Parathyroid adenoma (tissue), 2 donors: ENCODE data around the gene A2M.

Source experiments
- H2AFZ ChIP-seq: fragments of 300-600 bp; sonication (generic); one replicate; pipeline ENCODE4 v1.7.0; 2017; ENCODE audit warnings: antibody characterized with exemption, mild to moderate bottlenecking
- H3K27ac ChIP-seq: fragments of 300-600 bp; sonication (generic); one replicate; pipeline ENCODE4 v1.7.0; 2017
- H3K27me3 ChIP-seq: fragments of 300-600 bp; sonication (generic); one replicate; pipeline ENCODE4 v1.7.0; 2017; ENCODE audit warnings: low read length; ENCODE audit not compliant: control insufficient read depth, insufficient read depth
- H3K36me3 ChIP-seq: fragments of 300-600 bp; sonication (generic); one replicate; pipeline ENCODE4 v1.7.0; 2017; ENCODE audit warnings: low read length; ENCODE audit not compliant: control insufficient read depth, insufficient read depth
- H3K4me1 ChIP-seq: fragments of 300-600 bp; sonication (generic); one replicate; pipeline ENCODE4 v1.7.0; 2017; ENCODE audit warnings: control low read depth
- H3K4me2 ChIP-seq: fragments of 300-600 bp; sonication (generic); one replicate; pipeline ENCODE4 v1.7.0; 2017; ENCODE audit warnings: low read length
- H3K4me3 ChIP-seq: fragments of 300-600 bp; sonication (generic); one replicate; pipeline ENCODE4 v1.7.0; 2017; ENCODE audit warnings: low read depth, low read length
- H3K79me2 ChIP-seq: fragments of 300-600 bp; sonication (generic); one replicate; pipeline ENCODE4 v1.7.0; 2017; ENCODE audit warnings: control low read depth
- H3K9ac ChIP-seq: fragments of 300-600 bp; sonication (generic); one replicate; pipeline ENCODE4 v1.7.0; 2017; ENCODE audit warnings: mild to moderate bottlenecking
- H3K9me3 ChIP-seq: fragments of 300-600 bp; sonication (generic); one replicate; pipeline ENCODE4 v1.7.0; 2017; ENCODE audit warnings: low read length; ENCODE audit not compliant: control insufficient read depth
- TF ChIP-seq, protein P1 (sequence below): fragments of 300-600 bp; sonication (generic); IDR thresholded peaks from one replicate; pipeline ENCODE4 v1.7.0; 2017; ENCODE audit warnings: antibody characterized with exemption, mild to moderate bottlenecking
- donor health status: primary hyperparathyroidism.

The A2M gene

DNA sequence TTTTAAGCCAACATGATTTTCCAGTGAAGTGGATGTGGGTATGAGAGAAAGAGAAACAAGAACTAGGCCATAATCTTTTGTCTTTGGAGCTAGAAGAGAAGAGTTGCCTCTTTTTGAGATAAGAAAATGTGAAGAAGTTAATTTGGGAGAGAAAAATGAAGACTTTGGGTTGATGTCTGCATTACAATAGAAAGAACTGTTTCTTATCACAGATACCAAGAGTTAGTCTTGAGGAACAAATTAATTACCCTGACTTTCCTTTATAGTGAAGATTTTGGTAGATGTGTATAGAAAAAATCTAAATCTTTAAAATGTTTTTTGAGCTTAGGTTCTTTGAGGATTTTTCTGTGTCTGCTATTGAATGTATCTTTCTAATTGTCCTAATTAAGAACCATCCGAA lies 4.2 kb downstream of the A2M start:
- Histone ChIP-seq H3K4me3 (no peak overlapping the region), H3K4me1 (no peaks in the 10 kb centered on the region), H3K79me2 (no peaks in the 10 kb centered on the region), H3K9me3 (no peaks in the 10 kb centered on the region), H3K4me2 (no peak overlapping the region), H3K27me3 (no peaks in the 10 kb centered on the region), H3K9ac (no peak overlapping the region), H2AFZ (no peak overlapping the region), H3K36me3 (no peaks in the 10 kb centered on the region), H3K27ac (no peak overlapping the region)
- TF ChIP-seq, protein P1, sequence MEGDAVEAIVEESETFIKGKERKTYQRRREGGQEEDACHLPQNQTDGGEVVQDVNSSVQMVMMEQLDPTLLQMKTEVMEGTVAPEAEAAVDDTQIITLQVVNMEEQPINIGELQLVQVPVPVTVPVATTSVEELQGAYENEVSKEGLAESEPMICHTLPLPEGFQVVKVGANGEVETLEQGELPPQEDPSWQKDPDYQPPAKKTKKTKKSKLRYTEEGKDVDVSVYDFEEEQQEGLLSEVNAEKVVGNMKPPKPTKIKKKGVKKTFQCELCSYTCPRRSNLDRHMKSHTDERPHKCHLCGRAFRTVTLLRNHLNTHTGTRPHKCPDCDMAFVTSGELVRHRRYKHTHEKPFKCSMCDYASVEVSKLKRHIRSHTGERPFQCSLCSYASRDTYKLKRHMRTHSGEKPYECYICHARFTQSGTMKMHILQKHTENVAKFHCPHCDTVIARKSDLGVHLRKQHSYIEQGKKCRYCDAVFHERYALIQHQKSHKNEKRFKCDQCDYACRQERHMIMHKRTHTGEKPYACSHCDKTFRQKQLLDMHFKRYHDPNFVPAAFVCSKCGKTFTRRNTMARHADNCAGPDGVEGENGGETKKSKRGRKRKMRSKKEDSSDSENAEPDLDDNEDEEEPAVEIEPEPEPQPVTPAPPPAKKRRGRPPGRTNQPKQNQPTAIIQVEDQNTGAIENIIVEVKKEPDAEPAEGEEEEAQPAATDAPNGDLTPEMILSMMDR: no peak

DNA sequence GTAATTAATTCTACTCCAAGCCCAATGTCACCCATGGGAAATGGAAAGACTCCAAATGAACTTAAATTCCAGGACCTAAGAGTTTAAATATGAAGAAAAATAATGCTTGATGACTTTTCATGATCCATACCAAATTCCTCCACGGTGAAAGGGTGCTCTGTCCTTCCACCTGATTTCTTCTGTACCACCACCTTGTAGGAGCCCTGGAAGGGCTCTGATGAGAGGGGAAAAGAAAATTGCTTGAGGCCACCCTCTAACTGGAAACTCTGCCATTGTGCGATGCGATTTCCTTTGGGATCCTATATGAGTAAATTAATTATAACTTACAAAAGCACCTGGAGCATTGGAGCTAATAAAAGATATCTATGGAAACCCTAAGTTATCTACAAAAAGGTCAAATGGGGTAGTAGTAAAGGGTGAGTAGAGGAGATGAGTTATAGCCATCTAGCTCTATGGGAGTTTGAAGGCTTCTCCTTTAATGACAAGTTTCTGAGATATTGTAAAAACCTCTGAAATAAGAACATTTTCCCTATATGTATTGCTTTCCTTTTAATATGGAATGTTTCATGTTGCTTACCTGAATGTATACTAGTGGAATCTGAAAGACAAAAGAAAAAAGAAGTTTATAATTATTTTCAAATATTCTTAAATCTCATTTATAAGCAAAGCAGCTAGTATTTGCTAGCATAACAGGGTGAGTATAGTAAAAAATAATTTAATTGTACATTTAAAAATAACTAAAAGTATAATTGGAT lies 5.8 kb downstream of the A2M start:
- no peaks in the 10 kb centered on the region for H3K79me2 ChIP-seq
- no peak overlapping the region for H2AFZ ChIP-seq
- H3K9me3 ChIP-seq: no peaks in the 10 kb centered on the region
- no peak overlapping the region for H3K4me2 ChIP-seq
- no peak overlapping the region for H3K4me3 ChIP-seq
- H3K27me3 ChIP-seq: no peaks in the 10 kb centered on the region
- H3K9ac ChIP-seq: no peak overlapping the region
- H3K4me1 ChIP-seq: no peaks in the 10 kb centered on the region
- H3K27ac ChIP-seq: no peak overlapping the region
- no peaks in the 10 kb centered on the region for H3K36me3 ChIP-seq
- TF ChIP-seq, protein P1: no peak

DNA sequence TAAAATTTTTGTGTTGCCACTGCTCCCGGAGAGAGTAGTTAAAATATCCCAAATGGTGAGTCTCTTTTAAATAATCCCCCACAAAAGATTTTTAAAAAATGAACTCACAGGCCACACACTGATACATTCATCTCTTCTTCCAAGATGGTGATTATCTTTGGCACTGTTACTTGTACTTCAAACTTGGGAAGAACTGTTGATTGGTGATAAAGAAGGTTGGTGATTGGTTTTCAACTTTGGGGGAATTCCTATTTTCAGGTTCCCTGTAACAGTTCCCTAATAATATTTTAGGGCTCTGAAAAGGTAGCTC lies 6.6 kb downstream of the A2M start:
- H3K9me3 ChIP-seq: no peaks in the 10 kb centered on the region
- H3K4me3 ChIP-seq: no peak overlapping the region
- H3K4me1 ChIP-seq: no peaks in the 10 kb centered on the region
- H3K36me3 ChIP-seq: no peaks in the 10 kb centered on the region
- H3K9ac ChIP-seq: no peak overlapping the region
- no peak overlapping the region for H3K4me2 ChIP-seq
- H2AFZ ChIP-seq: no peak overlapping the region
- no peaks in the 10 kb centered on the region for H3K79me2 ChIP-seq
- TF ChIP-seq, protein P1: no peak
- no peak overlapping the region for H3K27ac ChIP-seq
- no peaks in the 10 kb centered on the region for H3K27me3 ChIP-seq

DNA sequence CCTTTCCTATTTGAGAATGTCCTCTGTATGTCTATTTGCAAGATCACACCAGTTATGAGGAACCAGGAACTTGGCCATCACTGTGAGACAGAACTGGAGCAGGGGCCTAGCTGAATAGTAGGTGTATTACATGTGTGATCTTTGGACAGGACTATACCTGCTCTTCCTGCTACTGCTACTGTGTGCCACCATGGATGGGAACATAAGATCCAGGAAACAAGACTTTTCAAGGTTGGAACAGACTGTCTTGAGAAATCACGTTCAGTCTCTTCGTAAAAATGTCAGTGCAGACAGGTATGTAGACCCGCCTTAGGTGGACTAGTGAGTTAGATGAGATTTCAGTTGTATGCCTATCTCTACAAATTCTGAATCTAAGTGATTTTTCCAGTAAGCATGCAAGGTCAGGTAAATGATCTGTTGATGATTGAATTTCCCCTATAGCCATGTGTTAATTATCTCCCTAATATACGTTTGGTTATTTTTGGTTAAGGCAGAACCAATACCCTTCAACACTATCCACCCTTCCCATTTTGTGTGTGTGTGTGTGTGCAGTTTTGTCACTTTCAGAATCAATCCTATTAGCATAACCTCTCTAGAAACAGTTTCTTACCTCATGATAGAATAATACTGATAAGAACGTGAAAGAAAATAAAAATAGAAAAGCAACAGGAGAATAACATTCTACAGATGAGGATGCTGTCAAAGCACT lies 7.1 kb downstream of the A2M start:
- H3K4me3 ChIP-seq: no peak overlapping the region
- H3K36me3 ChIP-seq: no peaks in the 10 kb centered on the region
- H2AFZ ChIP-seq: no peak overlapping the region
- H3K27ac ChIP-seq: no peak overlapping the region
- TF ChIP-seq, protein P1: no peak
- no peaks in the 10 kb centered on the region for H3K27me3 ChIP-seq
- H3K79me2 ChIP-seq: no peaks in the 10 kb centered on the region
- H3K4me1 ChIP-seq: no peaks in the 10 kb centered on the region
- H3K9me3 ChIP-seq: no peaks in the 10 kb centered on the region
- H3K9ac ChIP-seq: no peak overlapping the region
- H3K4me2 ChIP-seq: no peak overlapping the region

DNA sequence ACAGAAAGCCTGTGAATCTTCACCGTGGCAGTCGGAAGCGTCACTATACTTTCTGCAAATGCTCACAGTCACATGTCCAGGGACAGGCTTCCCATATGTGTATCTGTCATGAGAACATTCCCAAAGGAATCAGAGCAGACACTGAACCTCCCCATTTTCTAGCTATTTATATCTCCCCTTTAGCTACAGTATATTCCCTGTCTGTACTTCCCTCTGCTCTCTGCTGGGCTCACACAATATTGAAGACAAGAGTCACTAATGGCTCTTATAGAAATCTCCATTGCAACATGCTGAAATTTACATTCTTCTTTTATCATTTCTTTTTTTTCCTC lies 8.2 kb downstream of the A2M start:
- Histone ChIP-seq H3K36me3 (no peaks in the 10 kb centered on the region), H3K27ac (no peak overlapping the region), H3K4me3 (no peak overlapping the region), H3K79me2 (no peaks in the 10 kb centered on the region), H2AFZ (no peak overlapping the region), H3K27me3 (no peaks in the 10 kb centered on the region), H3K4me2 (no peak overlapping the region), H3K4me1 (no peaks in the 10 kb centered on the region), H3K9ac (no peak overlapping the region), H3K9me3 (no peaks in the 10 kb centered on the region)
- TF ChIP-seq, protein P1: no peak
